AG04450 (cell line): ENCODE measurements around the gene TAX1BP3. TPM values are rescaled to one million over a fixed set of nuclear protein-coding genes. Genes with fewer than 3 reads are reported as not detected.

Experiments
- CTCF ChIA-PET: fragments of 300-600, 350-600 bp; formaldehyde crosslinking; extraction: SDS; loops from one replicate; lab custom pipeline; 2022; ENCODE audit warnings: antibody characterized with exemption, inconsistent platforms; lab: Charles Lee
- POLR2A ChIA-PET: fragments of 350-600 bp; formaldehyde crosslinking; extraction: SDS; loops from one replicate; lab custom pipeline; 2021; ENCODE audit warnings: antibody characterized with exemption, inconsistent platforms; lab: Yijun Ruan, JAX
- DNase-seq: peaks from one replicate; pipeline ENCODE4 v3.0.0-alpha.2; 2011; ENCODE audit warnings: low read depth, low spot score
- H3K27ac ChIP-seq: one replicate; pipeline ENCODE4 v1.5.1; 2012; ENCODE audit warnings: low read depth, low read length, control low read depth
- H3K27me3 ChIP-seq: one replicate; pipeline ENCODE4 v1.6.0; 2012; ENCODE audit warnings: low read length; ENCODE audit not compliant: control insufficient read depth, insufficient read depth
- H3K4me3 ChIP-seq: 2 replicates; pipeline ENCODE4 v1.5.1; 2011; ENCODE audit warnings: mild to moderate bottlenecking, low read depth, low read length, control low read depth
- H3K9me3 ChIP-seq: 2 replicates; pipeline ENCODE4 v1.5.1; 2012; ENCODE audit warnings: low read length; ENCODE audit not compliant: control insufficient read depth, insufficient read depth
- polyA plus RNA-seq: library from polyadenylated mRNA; depleted of rRNA; stranded (reverse); fragments of >200 nt; gene quantifications from 2 replicates; pipeline ENCODE4 v1.2.3, GENCODE V29; 2011
- TF ChIP-seq, protein P1 (sequence below): IDR thresholded peaks from 2 replicates; pipeline ENCODE4 v1.5.1; 2011; ENCODE audit warnings: low read depth, low read length, control low read depth, inconsistent platforms

The TAX1BP3 gene
- polyA plus RNA-seq, 1 experiment = 163 TPM

DNA sequence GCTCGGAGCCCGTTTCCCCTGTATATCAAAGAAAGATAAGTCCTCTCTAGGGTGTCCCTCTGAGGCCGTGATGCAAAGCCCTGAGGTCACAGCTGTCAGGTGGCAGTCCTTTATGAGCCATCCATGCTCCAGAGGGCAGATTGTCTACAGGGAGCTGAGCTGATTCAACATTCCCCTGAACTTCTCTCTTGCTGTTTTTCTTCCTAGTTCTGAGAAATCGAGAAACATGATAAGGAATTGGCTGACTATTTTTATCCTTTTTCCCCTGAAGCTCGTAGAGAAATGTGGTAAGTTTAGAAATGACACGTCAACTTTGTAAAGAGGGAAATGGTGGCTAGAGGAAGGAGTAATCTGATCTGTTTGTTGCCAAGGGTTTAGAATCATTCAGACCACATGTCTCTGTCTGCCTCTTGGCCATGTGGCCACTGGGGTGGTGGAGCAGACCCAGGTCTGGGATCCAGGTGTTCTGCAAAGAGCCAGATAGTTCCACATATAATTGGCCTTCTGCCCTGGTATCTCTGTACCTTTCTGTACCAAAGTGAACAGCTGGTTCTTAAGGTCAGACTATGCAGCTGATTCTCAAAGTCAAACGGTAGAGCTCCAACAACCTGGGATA lies 28.3 kb downstream of the TAX1BP3 start:
- H3K27me3 ChIP-seq = no peaks in the 10 kb centered on the region
- H3K4me3 ChIP-seq = no peak overlapping the region
- TF ChIP-seq, protein P1, sequence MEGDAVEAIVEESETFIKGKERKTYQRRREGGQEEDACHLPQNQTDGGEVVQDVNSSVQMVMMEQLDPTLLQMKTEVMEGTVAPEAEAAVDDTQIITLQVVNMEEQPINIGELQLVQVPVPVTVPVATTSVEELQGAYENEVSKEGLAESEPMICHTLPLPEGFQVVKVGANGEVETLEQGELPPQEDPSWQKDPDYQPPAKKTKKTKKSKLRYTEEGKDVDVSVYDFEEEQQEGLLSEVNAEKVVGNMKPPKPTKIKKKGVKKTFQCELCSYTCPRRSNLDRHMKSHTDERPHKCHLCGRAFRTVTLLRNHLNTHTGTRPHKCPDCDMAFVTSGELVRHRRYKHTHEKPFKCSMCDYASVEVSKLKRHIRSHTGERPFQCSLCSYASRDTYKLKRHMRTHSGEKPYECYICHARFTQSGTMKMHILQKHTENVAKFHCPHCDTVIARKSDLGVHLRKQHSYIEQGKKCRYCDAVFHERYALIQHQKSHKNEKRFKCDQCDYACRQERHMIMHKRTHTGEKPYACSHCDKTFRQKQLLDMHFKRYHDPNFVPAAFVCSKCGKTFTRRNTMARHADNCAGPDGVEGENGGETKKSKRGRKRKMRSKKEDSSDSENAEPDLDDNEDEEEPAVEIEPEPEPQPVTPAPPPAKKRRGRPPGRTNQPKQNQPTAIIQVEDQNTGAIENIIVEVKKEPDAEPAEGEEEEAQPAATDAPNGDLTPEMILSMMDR = no peak
- no peak for DNase-seq
- CTCF ChIA-PET = interaction anchor here (1.3 kb wide), 1 partner anchor 9 kb away, joined by 4 read pairs; no protein-coding TSS in a partner anchor
- peak overlapping the region; percentile 68 for H3K27ac ChIP-seq
- H3K9me3 ChIP-seq = no peaks in the 10 kb centered on the region
- POLR2A ChIA-PET = interaction anchor here (0.7 to 1.4 kb wide), 2 partner anchors 23 to 28 kb away, joined by 3 read pairs; partner anchors contain the start of gene TAX1BP3

DNA sequence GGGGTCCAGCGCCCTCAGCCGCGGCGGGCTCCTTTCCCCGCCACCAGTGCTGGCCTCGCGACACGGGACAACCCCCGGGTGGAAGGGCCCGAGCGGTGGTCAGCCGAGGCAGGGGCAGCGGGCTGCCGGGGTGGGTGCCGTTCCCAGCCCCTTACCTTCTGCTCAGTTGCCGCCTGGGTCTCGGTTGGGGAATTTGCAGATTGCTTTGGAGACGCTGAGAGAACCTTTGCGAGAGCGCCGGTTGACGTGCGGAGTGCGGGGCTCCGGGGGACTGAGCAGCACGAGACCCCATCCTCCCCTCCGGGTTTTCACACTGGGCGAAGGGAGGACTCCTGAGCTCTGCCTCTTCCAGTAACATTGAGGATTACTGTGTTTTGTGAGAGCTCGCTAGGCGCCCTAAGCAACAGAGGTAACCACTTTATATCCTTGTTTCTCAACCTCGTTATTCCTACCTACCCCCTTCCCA lies 31.4 kb downstream of the TAX1BP3 start:
- Histone ChIP-seq H3K27me3 (no peaks in the 10 kb centered on the region), H3K4me3 (peak overlapping the region; percentile 84), H3K27ac (peak overlapping the region; percentile 99), H3K9me3 (no peaks in the 10 kb centered on the region)
- TF ChIP-seq, protein P1 = no peak
- DNase-seq = no peak
- ChIA-PET CTCF (interaction anchor here (1.1 to 2.7 kb wide), 4 partner anchors 11 to 588 kb away, joined by 4 to 13 read pairs (median 6); no protein-coding TSS in a partner anchor), POLR2A (interaction anchor here (0.6 to 2.3 kb wide), 6 partner anchors 15 to 588 kb away, joined by 3 to 32 read pairs (median 7); partner anchors contain the start of gene TAX1BP3)

DNA sequence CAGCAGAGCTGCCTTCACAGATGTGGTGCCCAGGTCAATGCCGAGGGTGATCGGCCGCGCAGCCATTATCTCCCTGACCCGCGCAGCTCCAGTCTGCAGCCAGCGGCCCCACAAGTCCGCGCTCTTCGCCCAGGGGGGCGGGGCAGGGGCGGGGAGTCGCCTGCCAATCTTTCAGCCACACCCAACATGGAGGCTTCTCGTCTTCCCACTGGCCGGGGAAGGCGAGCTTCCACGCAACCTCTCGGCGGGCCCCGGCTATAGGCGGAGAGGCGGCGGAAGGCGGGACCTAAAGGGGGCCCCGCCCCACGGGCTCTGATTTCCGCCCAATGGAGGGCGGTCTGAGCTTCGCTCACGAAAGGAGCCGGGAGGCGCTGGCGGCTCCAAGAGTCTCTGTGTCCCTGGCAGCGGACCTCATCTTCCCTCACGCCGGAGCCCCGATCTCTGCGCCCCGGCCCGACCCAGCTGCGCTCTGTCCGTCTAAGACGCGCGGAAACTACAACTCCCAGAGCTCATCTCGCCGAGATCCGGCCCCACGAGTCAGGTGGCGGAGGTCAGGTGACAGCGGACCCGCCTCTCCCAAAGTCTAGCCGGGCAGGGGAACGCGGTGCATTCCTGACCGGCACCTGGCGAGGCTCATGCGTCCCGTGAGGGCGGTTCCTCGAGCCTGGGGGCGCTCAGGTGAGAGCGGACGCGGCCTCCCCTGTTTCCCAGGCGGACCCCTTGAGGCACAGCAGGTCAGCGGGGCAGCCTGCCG lies 32.0 kb downstream of the TAX1BP3 start, which contains the start of the genes CTNS and SHPK:
Gene CTNS, plus strand, starts transcription at position 607 of the 754 bp plus-strand sequence. CDS start 3,447 bp downstream, outside the sequence.
Gene SHPK, minus strand, starts transcription at position 97 of the 754 bp plus-strand sequence. Its CDS starts 31 bp downstream, at position 66.
- Histone ChIP-seq H3K27me3 (no peaks in the 10 kb centered on the region), H3K9me3 (no peaks in the 10 kb centered on the region), H3K4me3 (peak within 1 kb of the TSS; percentile 84), H3K27ac (peak within 1 kb of the TSS; percentile 99)
- peak; percentile 85 for DNase-seq
- CTCF ChIA-PET = interaction anchor here (1.1 to 2.7 kb wide), 3 partner anchors 11 to 588 kb away, joined by 5 to 13 read pairs (median 8); no protein-coding TSS in a partner anchor
- TF ChIP-seq, protein P1 = no peak
- POLR2A ChIA-PET = interaction anchor here (0.5 to 2.3 kb wide), 11 partner anchors 10 to 587 kb away, joined by 3 to 32 read pairs (median 3); partner anchors contain the start of gene TAX1BP3

DNA sequence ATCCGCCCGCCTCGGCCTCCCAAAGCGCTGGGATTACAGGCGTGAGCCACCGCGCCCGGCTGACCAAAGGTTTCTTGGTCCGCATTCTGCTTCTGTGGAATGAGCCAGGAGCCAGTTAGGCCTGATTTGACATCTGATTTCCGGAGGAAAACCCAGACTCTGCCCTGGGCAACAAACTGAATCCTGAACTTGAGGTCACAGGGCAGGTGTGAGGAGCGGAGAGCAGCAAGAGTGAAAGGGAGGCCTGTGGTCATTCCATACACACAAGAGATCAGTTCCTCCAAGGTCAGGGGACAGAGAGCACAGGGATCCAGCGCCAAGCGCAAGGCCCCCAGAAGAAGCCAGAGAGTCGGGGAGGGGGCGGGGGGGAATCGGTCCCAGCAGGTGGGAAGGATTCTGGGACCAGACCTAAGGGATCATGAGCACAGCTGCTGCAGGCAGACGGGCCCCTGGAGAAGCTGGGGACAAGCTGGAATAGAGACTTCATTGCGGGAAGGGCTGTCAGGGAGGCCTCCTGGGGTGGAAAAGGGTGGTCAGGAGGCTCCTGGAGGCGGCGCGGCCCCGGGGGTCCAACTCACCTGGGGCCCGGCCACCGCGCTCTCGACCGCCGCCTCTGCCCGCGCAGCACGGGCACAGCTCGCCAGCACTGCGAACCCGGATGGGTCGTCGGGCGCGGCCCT lies 32.8 kb downstream of the TAX1BP3 start:
- TF ChIP-seq, protein P1 = no peak
- H3K27me3 ChIP-seq = no peaks in the 10 kb centered on the region
- no peak overlapping the region for H3K27ac ChIP-seq
- no peaks in the 10 kb centered on the region for H3K9me3 ChIP-seq
- ChIA-PET CTCF (interaction anchor here (0.6 to 2.7 kb wide), 4 partner anchors 12 to 1629 kb away, joined by 3 to 13 read pairs (median 6); no protein-coding TSS in a partner anchor), POLR2A (interaction anchor here (0.7 to 2.3 kb wide), 8 partner anchors 13 to 587 kb away, joined by 3 to 32 read pairs (median 3); partner anchors contain the start of gene TAX1BP3)
- H3K4me3 ChIP-seq = peak overlapping the region; percentile 84
- no peak for DNase-seq
